OCI-LY1 (cell line): Measurements from ENCODE around the gene COMMD2.

Experiments
- H2AFZ ChIP-seq: fragments of 200-600 bp; sonication (generic), shearing (Covaris generic); 2 replicates; pipeline ENCODE4 v1.6.0; 2014; ENCODE audit warnings: antibody characterized with exemption, mild to moderate bottlenecking, low read length
- H3F3A ChIP-seq: fragments of 200-600 bp; sonication (generic), shearing (Covaris generic); 2 replicates; pipeline ENCODE4 v1.6.0; 2014; ENCODE audit warnings: mild to moderate bottlenecking, antibody characterized with exemption, low read length, moderate library complexity; ENCODE audit not compliant: insufficient read depth
- H3K27ac ChIP-seq: fragments of 200-600 bp; sonication (generic); 2 replicates; pipeline ENCODE4 v1.5.1; 2014; ENCODE audit warnings: low read length, mixed run types, mild to moderate bottlenecking, low read depth; ENCODE audit not compliant: poor library complexity, severe bottlenecking
- H3K27me3 ChIP-seq: fragments of 200-600 bp; sonication (generic); 2 replicates; pipeline ENCODE4 v1.6.0; 2014; ENCODE audit warnings: antibody characterized with exemption, mild to moderate bottlenecking, low read length, moderate library complexity; ENCODE audit not compliant: insufficient read depth
- H3K36me3 ChIP-seq: fragments of 200-600 bp; sonication (generic); 2 replicates; pipeline ENCODE4 v1.6.1; 2014; ENCODE audit warnings: mild to moderate bottlenecking, antibody characterized with exemption, low read length, moderate library complexity, mixed read lengths; ENCODE audit not compliant: insufficient read depth
- H3K4me1 ChIP-seq: fragments of 200-600 bp; sonication (generic); 2 replicates; pipeline ENCODE4 v1.5.1; 2014; ENCODE audit warnings: mild to moderate bottlenecking, low read length, moderate library complexity; ENCODE audit not compliant: insufficient read depth, severe bottlenecking
- H3K4me2 ChIP-seq: fragments of 200-600 bp; sonication (generic), shearing (Covaris generic); 2 replicates; pipeline ENCODE4 v1.6.1; 2014; ENCODE audit warnings: low read length
- H3K4me3 ChIP-seq: fragments of 200-600 bp; sonication (generic); 2 replicates; pipeline ENCODE4 v1.5.1; 2014; ENCODE audit warnings: low read length, low read depth, mild to moderate bottlenecking, mixed read lengths; ENCODE audit not compliant: poor library complexity, severe bottlenecking
- H3K79me2 ChIP-seq: fragments of 200-600 bp; shearing (Covaris generic); 2 replicates; pipeline ENCODE4 v1.6.1; 2016; ENCODE audit warnings: mixed run types, low read length, mixed read lengths; ENCODE audit not compliant: insufficient read depth
- H3K9ac ChIP-seq: fragments of 200-600 bp; sonication (generic), shearing (Covaris generic); 2 replicates; pipeline ENCODE4 v1.6.1; 2014; ENCODE audit warnings: mild to moderate bottlenecking, low read length, mixed read lengths
- H3K9me2 ChIP-seq: fragments of 200-600 bp; sonication (generic), shearing (Covaris generic); 2 replicates; pipeline ENCODE4 v1.6.1; 2014; ENCODE audit warnings: low read depth, mild to moderate bottlenecking, low read length, mixed read lengths
- H3K9me3 ChIP-seq: fragments of 200-600 bp; shearing (Covaris generic); 2 replicates; pipeline ENCODE4 v1.6.1; 2014; ENCODE audit warnings: low read length, mixed read lengths
- H4K20me1 ChIP-seq: fragments of 200-600 bp; sonication (generic), shearing (Covaris generic); 2 replicates; pipeline ENCODE4 v1.6.0; 2016; ENCODE audit warnings: mild to moderate bottlenecking, low read length; ENCODE audit not compliant: insufficient read depth
- EZH2 ChIP-seq: fragments of 200-600 bp; sonication (generic), shearing (Covaris generic); IDR thresholded peaks from 2 replicates; pipeline ENCODE4 v1.8.0; 2017; ENCODE audit warnings: borderline replicate concordance, mixed run types, mild to moderate bottlenecking, antibody characterized with exemption, low read length, moderate library complexity, mixed read lengths
- TF ChIP-seq, protein P1 (sequence below): fragments of 200-600 bp; sonication (generic), shearing (Covaris generic); IDR thresholded peaks from 2 replicates; pipeline ENCODE4 v1.5.1; 2017; ENCODE audit warnings: mild to moderate bottlenecking, antibody characterized with exemption, low read length, moderate library complexity, mixed read lengths

The COMMD2 gene

DNA sequence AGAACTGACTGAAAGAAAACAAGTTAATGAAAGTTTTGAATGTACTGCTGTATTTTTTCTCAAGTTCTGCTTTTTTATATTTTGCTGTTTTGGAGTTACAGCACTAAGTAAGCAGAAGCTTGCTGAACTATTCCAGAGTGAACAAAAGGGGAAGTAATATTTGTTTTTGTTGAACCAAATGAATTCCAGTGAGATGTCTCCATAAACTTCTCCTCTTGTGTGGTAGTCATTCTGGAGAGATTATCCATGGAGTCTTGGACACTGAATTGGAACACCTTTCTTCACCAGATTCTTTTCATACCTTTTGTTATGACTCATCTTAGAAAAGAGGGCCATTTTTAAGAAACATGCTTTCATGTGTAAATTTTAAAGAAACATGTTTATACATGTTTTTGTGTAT lies 31.3 kb upstream of the COMMD2 start:
- Histone ChIP-seq H3K4me2 (no peak overlapping the region), H3K79me2 (no peaks in the 10 kb centered on the region), H3K4me3 (no peak overlapping the region), H3K36me3 (no peaks in the 10 kb centered on the region), H3F3A (no peaks in the 10 kb centered on the region), H3K9ac (no peak overlapping the region), H3K4me1 (peaks cover 30% of the 10 kb centered on the region), H4K20me1 (no peaks in the 10 kb centered on the region), H3K27ac (peak overlapping the region; percentile 26), H3K9me3 (no peaks in the 10 kb centered on the region), H3K27me3 (no peaks in the 10 kb centered on the region), H2AFZ (peak overlapping the region; percentile 35; the same call in 1 of the 2 replicates), H3K9me2 (no peaks in the 10 kb centered on the region)
- no peak for TF ChIP-seq EZH2
- TF ChIP-seq, protein P1, sequence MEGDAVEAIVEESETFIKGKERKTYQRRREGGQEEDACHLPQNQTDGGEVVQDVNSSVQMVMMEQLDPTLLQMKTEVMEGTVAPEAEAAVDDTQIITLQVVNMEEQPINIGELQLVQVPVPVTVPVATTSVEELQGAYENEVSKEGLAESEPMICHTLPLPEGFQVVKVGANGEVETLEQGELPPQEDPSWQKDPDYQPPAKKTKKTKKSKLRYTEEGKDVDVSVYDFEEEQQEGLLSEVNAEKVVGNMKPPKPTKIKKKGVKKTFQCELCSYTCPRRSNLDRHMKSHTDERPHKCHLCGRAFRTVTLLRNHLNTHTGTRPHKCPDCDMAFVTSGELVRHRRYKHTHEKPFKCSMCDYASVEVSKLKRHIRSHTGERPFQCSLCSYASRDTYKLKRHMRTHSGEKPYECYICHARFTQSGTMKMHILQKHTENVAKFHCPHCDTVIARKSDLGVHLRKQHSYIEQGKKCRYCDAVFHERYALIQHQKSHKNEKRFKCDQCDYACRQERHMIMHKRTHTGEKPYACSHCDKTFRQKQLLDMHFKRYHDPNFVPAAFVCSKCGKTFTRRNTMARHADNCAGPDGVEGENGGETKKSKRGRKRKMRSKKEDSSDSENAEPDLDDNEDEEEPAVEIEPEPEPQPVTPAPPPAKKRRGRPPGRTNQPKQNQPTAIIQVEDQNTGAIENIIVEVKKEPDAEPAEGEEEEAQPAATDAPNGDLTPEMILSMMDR, result no peak

DNA sequence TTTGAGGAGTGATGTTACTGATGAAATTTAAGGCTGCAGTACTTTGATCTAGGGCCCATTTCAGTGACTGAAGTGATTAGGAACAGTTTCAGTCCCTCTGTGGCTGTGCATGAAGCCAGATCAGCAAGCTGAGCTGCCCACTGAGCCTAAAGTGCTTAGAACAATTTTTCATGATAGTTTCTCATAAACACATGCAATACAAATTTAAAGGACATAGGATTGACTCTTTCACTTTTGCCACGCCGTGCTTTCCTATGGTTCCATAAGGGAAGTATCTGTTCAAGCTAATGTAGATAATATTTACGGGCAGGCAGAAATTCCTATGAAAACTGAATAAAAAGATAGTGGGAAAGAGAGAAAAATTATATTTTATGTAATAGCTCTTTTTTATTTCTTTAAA lies 29.5 kb upstream of the COMMD2 start:
- Histone ChIP-seq H3K27me3 (no peaks in the 10 kb centered on the region), H3K36me3 (no peaks in the 10 kb centered on the region), H3K4me2 (peak overlapping the region; percentile 37), H3K9me3 (no peaks in the 10 kb centered on the region), H3F3A (no peaks in the 10 kb centered on the region), H3K79me2 (no peaks in the 10 kb centered on the region), H4K20me1 (no peaks in the 10 kb centered on the region), H3K4me1 (peaks cover 30% of the 10 kb centered on the region), H3K9ac (no peak overlapping the region; the same call in 1 of the 2 replicates), H3K4me3 (peak overlapping the region; percentile 3), H2AFZ (peak overlapping the region; percentile 53), H3K9me2 (no peaks in the 10 kb centered on the region), H3K27ac (peak overlapping the region; percentile 62)
- TF ChIP-seq, protein P1, result no peak
- no peak for TF ChIP-seq EZH2

DNA sequence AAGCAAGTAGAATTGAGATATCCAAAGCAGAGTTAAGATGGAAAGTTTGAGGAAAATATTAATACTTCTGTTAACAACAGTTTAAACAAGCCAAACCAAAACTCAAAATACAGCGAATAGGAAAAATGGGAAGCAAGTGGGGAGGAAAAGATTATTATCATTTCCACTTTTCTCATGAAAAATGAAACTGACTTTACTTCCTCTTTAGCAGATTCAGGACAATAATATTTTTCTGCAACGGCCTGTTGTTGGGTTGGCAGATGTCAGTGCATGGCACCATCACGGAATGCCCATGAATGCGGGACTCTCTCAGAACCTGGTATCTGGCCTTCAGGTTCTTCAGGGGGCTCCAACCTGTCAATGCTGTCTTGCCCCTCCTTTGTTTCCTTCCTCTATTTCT lies 28.9 kb upstream of the COMMD2 start:
- Histone ChIP-seq H4K20me1 (no peaks in the 10 kb centered on the region), H3K9me3 (no peaks in the 10 kb centered on the region), H3F3A (no peaks in the 10 kb centered on the region), H3K4me1 (peaks cover 30% of the 10 kb centered on the region), H3K4me3 (peak overlapping the region; percentile 3), H3K9me2 (no peaks in the 10 kb centered on the region), H3K27me3 (no peaks in the 10 kb centered on the region), H3K79me2 (no peaks in the 10 kb centered on the region), H3K4me2 (peak overlapping the region; percentile 37), H3K27ac (peak overlapping the region; percentile 62), H3K9ac (no peak overlapping the region; the same call in 1 of the 2 replicates), H3K36me3 (no peaks in the 10 kb centered on the region), H2AFZ (peak overlapping the region; percentile 53)
- TF ChIP-seq, protein P1, result no peak
- no peak for TF ChIP-seq EZH2
